ENCODE results near the gene ATP8A2.
"Not testable (repeated sequence)": the region's sequence is repeated elsewhere in the genome, so short reads cannot be mapped to it uniquely, and the experiment has no call there.

Gene ATP8A2

GRCh38 chr13:26058704-26059103 lies 686.9 kb downstream of the ATP8A2 start:
- DNase-seq, result no peak

- no peak for DNase-seq
Observed at GRCh38 chr13:26060357-26060756, 688.6 kb downstream of the ATP8A2 start.

- no peak for DNase-seq
Observed at GRCh38 chr13:26061256-26061655, 689.5 kb downstream of the ATP8A2 start.

GRCh38 chr13:26061947-26062346 lies 690.2 kb downstream of the ATP8A2 start:
- no peak for DNase-seq

- DNase-seq, result peak; percentile 15
Observed at GRCh38 chr13:26062853-26063444, 691.2 kb downstream of the ATP8A2 start.

GRCh38 chr13:26066492-26066891 lies 694.7 kb downstream of the ATP8A2 start:
- not testable (repeated sequence) for DNase-seq

- no peak for DNase-seq
Observed at GRCh38 chr13:26067601-26068000, 695.8 kb downstream of the ATP8A2 start.

- not testable (repeated sequence) for DNase-seq
Observed at GRCh38 chr13:26068372-26068771, 696.6 kb downstream of the ATP8A2 start.

GRCh38 chr13:26069642-26070041 lies 697.9 kb downstream of the ATP8A2 start:
- not testable (repeated sequence) for DNase-seq

GRCh38 chr13:26071691-26072090 lies 699.9 kb downstream of the ATP8A2 start:
- no peak for DNase-seq

- DNase-seq, result not testable (repeated sequence)
Observed at GRCh38 chr13:26072335-26072734, 700.6 kb downstream of the ATP8A2 start.

- no peak for DNase-seq
Observed at GRCh38 chr13:26074706-26075105, 702.9 kb downstream of the ATP8A2 start.
